BJ (cell line): ENCODE results near the gene NAALADL2. TPM values are rescaled to one million over a fixed set of nuclear protein-coding genes. Genes with fewer than 3 reads are reported as not detected.

Experiments
- CTCF ChIA-PET: fragments of 350-600 bp; formaldehyde crosslinking; extraction: SDS; loops from one replicate; lab custom pipeline; 2021; ENCODE audit warnings: antibody characterized with exemption, inconsistent platforms; lab: Yijun Ruan, JAX
- POLR2A ChIA-PET: fragments of 300-600 bp; sonication (Branson Sonifier 250); formaldehyde crosslinking; extraction: SDS; loops from one replicate; lab custom pipeline; 2021; ENCODE audit warnings: antibody characterized with exemption; lab: Charles Lee
- DNase-seq: peaks from one replicate; pipeline ENCODE4 v3.0.0-alpha.2; 2011; ENCODE audit warnings: low read depth
- H3K27me3 ChIP-seq: 2 replicates; pipeline ENCODE4 v1.6.0; 2011; ENCODE audit warnings: low read length; ENCODE audit not compliant: control insufficient read depth, insufficient read depth
- H3K36me3 ChIP-seq: 2 replicates; pipeline ENCODE4 v1.5.1; 2011; ENCODE audit warnings: low read length; ENCODE audit not compliant: control insufficient read depth, insufficient read depth
- H3K4me3 ChIP-seq: 2 replicates; pipeline ENCODE4 v1.5.1; 2011; ENCODE audit warnings: low read depth, mild to moderate bottlenecking, control low read depth, low read length
- CTCF ChIP-seq: IDR thresholded peaks from 2 replicates; pipeline ENCODE4 v1.5.1; 2011; ENCODE audit warnings: low read depth, mild to moderate bottlenecking, control low read depth, inconsistent platforms, low read length, moderate library complexity; ENCODE audit not compliant: insufficient read depth
- polyA plus RNA-seq: library from polyadenylated mRNA; depleted of rRNA; stranded (reverse); fragments of >200 nt; gene quantifications from 2 replicates; pipeline ENCODE4 v1.2.3, GENCODE V29; 2011

NAALADL2 gene
- polyA plus RNA-seq, 1 experiment, result 3.6 TPM

- ChIA-PET CTCF (interaction anchor here (0.6 to 1.0 kb wide), 2 partner anchors 9 to 135 kb away, joined by 3 read pairs; no protein-coding TSS in a partner anchor), POLR2A (no interaction called here)
- Histone ChIP-seq H3K4me3 (no peak overlapping the region), H3K27me3 (no peaks in the 10 kb centered on the region), H3K36me3 (no peaks in the 10 kb centered on the region)
- TF ChIP-seq CTCF, result no peak
- DNase-seq, result no peak
These were observed 445.3 kb downstream of the NAALADL2 start for GRCh38 chr3:175304404-175304803.

DNA sequence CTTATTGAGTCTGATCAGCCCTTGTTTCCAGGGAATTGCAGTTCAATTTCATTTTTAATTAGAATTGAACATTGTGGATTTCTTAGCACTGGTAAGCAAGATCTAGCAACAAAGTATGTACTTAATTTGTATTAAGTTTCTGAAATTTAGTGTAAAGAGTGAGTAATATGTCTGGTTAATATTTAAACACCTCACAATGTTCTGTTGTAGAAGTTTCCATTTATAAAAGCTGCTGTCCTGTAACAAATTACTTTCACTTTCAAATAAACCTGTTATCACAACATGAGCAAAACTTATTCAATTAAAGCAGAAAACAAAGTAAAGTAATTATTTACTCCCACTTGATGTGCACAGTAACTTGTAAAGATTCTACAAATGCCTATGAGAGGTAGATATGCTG, 448.5 kb downstream of the NAALADL2 start:
- ChIA-PET POLR2A (no interaction called here), CTCF (interaction anchor here (0.9 kb wide), 1 partner anchor 11 kb away, joined by 3 read pairs; no protein-coding TSS in a partner anchor)
- no peak overlapping the region for H3K4me3 ChIP-seq

GRCh38 chr3:175308097-175308496, 449.0 kb downstream of the NAALADL2 start:
- POLR2A ChIA-PET, result no interaction called here
- Histone ChIP-seq H3K4me3 (no peak overlapping the region), H3K36me3 (no peaks in the 10 kb centered on the region), H3K27me3 (no peaks in the 10 kb centered on the region)
- DNase-seq, result no peak
- TF ChIP-seq CTCF, result no peak
- CTCF ChIA-PET, result interaction anchor here (0.9 kb wide), 1 partner anchor 11 kb away, joined by 3 read pairs; no protein-coding TSS in a partner anchor

More for the DNA sequence above, 448.5 kb downstream of the NAALADL2 start:
- Histone ChIP-seq H3K27me3 (no peaks in the 10 kb centered on the region), H3K36me3 (no peaks in the 10 kb centered on the region)
- no peak for TF ChIP-seq CTCF
- DNase-seq, result no peak

DNA sequence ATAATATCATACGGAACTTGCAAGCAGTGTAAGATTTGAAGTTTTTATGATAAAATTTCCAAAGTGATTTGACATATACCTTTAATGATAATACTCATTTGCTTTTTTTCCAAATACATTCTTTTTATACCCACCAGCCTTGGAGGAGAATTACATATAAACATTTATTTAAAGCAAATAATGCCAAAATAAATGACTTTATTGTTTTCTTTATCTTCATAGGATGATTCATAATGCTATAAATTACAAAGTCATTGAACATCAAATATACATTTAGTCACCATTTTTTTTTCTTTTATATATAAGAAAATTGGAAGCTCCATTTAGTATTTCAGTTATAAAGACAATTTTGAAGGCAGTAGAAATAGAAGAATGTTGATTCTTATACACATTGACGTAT, 450.9 kb downstream of the NAALADL2 start:
- TF ChIP-seq CTCF, result no peak
- no peak overlapping the region for H3K4me3 ChIP-seq
- no peak for DNase-seq
- no peaks in the 10 kb centered on the region for H3K36me3 ChIP-seq
- CTCF ChIA-PET, result interaction anchor here (0.5 kb wide), 1 partner anchor 422 kb away, joined by 3 read pairs; no protein-coding TSS in a partner anchor
- POLR2A ChIA-PET, result no interaction called here
- no peaks in the 10 kb centered on the region for H3K27me3 ChIP-seq

GRCh38 chr3:175311404-175311803, 452.3 kb downstream of the NAALADL2 start:
- ChIA-PET POLR2A (no interaction called here), CTCF (no interaction called here)
- Histone ChIP-seq H3K4me3 (no peak overlapping the region), H3K27me3 (no peaks in the 10 kb centered on the region), H3K36me3 (no peaks in the 10 kb centered on the region)
- no peak for DNase-seq
- no peak for TF ChIP-seq CTCF
